Measurements from ENCODE around the gene GRK3. TPM values are rescaled to one million over a fixed set of nuclear protein-coding genes. Genes with fewer than 3 reads are reported as not detected.
"Not testable (repeated sequence)": the region's sequence is repeated elsewhere in the genome, so short reads cannot be mapped to it uniquely, and the experiment has no call there.

Gene GRK3
- total and polyA plus RNA-seq, 12 donors = 0.97 to 9.0 (median 5.2) TPM

- H3K27ac ChIP-seq = peak overlapping the region in 6 of 10 donors; percentile 15 to 83 (median 66)
- 32 to 39% methylated on average over 10 of the region's 10 CpGs for WGBS, 2 donors
- not testable (repeated sequence) for DNase-seq, H3K36me3 ChIP-seq, H3K9me3 ChIP-seq, H3K27me3 ChIP-seq, ATAC-seq
- H3K4me1 ChIP-seq = peaks cover 0 to 47% (median 28%) of the 10 kb centered on the region in 9 donors
- intact Hi-C loops (cut with DNase I) = loop anchor here in 2 of 10 donors (10.0 kb wide), 2 partner anchors 102 to 132 kb away; no protein-coding TSS in a partner anchor
- H3K4me3 ChIP-seq = peak overlapping the region in 6 of 10 donors; percentile 62 to 93 (median 89)
Observed at GRCh38 chr22:25562966-25563760, 1.3 kb upstream of the GRK3 start.

GRCh38 chr22:25563761-25564319, 635 bp upstream of the GRK3 start:
- WGBS, 2 donors = 4% methylated on average over 21 of the region's 21 CpGs
- DNase-seq (peak in 1 of 2 donors; percentile 12), ATAC-seq (peak; percentile 20 to 63 (median 33))
- intact Hi-C loops (cut with DNase I) = loop anchor here in 3 of 10 donors (1.0 to 10.0 kb wide), 3 partner anchors 42 to 131 kb away; no protein-coding TSS in a partner anchor
- Histone ChIP-seq H3K36me3 (no peaks in the 10 kb centered on the region), H3K4me3 (peak overlapping the region; percentile 21 to 95 (median 84)), H3K27me3 (peaks cover 0 to 8% (median 0%) of the 10 kb centered on the region in 7 donors), H3K4me1 (peaks cover 0 to 51% (median 28%) of the 10 kb centered on the region in 9 donors), H3K27ac (peak overlapping the region in 7 of 10 donors; percentile 15 to 83 (median 64)), H3K9me3 (no peaks in the 10 kb centered on the region)
- TF ChIP-seq CTCF (IDR thresholded peaks at IDR 0.05) = no peak

DNA sequence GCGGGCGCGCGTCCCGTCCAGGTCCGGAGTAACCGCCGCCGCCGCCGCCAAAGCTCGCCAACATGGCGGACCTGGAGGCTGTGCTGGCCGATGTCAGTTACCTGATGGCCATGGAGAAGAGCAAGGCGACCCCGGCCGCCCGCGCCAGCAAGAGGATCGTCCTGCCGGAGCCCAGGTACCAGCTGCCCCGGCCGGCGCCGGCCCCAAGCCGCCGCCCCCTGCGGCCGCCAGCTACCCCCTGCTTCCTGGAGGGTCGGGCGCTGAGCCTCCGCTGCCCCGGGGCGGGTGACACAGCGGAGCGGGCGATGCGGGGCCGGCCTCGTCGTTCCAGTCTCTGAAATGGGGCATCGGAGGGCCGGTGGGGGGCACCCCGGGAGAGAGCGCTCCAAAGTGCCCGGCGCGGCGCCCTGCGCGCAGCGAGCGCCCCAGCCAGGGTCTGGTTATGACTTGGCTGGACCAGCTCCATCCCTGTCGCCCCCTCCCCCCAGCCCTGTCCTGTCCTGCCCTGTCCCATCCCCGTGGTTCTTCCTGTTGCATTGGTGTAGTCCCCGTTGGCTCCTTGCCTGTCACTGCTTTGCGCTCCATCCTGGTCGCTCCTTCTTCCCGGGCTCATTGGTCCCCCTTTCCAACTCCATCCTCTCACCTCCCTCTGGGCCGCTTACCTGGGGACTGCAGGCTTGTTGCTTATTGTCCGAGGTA, 653 bp downstream of the GRK3 start:
- no peak for TF ChIP-seq CTCF (IDR thresholded peaks at IDR 0.05)
- intact Hi-C loops (cut with DNase I) = loop anchor here in 5 of 10 donors (1.0 to 10.0 kb wide), 5 partner anchors 43 to 137 kb away; no protein-coding TSS in a partner anchor
- peak in 3 of 8 donors; percentile 37 to 46 (median 38) for ATAC-seq

DNA sequence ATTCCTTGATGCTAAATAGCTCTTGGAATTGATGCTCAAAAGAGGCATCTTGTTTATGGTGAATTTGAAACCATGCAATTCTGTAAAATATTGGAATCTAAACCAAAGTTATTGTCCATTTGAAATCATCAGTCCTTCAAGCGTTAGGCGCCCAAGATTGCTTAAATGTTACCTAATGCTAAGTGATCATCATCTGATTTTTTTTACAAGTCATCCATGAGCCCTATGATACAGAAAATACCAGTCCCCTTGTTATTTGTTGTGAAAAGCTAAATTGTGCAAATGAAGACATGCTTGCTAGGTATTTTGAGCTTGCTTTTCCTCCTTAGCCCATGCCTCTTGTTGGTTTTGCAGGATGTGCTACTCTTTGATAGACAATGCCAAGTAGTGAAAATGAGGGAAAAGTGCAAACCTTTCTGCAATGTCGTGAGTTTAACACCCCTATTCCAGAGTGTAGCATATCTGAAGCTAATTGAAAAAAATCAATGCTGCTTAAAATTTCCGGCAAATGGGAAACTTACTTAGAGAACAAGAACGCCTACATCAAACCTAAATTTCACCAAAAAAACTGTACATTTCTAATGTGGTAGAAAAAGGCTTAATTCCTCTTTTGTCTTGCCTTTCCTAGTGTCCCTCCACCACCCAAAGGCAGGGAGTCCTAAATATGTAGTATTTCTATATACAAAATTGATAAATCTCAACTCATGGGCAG, 1.9 kb downstream of the GRK3 start:
- Histone ChIP-seq H3K27ac (peak overlapping the region in 2 of 10 donors; percentile 20 to 91), H3K4me1 (peaks cover 0 to 63% (median 28%) of the 10 kb centered on the region in 9 donors), H3K4me3 (peak overlapping the region in 8 of 10 donors; percentile 66 to 93 (median 89)), H3K36me3 (no peaks in the 10 kb centered on the region), H3K27me3 (peaks cover 0 to 8% (median 0%) of the 10 kb centered on the region in 7 donors), H3K9me3 (no peaks in the 10 kb centered on the region)
- 87 to 88% methylated on average over 5 of the region's 5 CpGs for WGBS, 2 donors
- ATAC-seq (no peak), DNase-seq (no peak)
- intact Hi-C loops (cut with DNase I) = loop anchor here in 5 of 10 donors (5.0 to 10.0 kb wide), 4 partner anchors 98 to 136 kb away; no protein-coding TSS in a partner anchor
- TF ChIP-seq CTCF (IDR thresholded peaks at IDR 0.05) = no peak

More for the DNA sequence above, 653 bp downstream of the GRK3 start:
- Histone ChIP-seq H3K9me3 (no peaks in the 10 kb centered on the region), H3K27ac (peak overlapping the region in 8 of 10 donors; percentile 3 to 91 (median 55)), H3K27me3 (peaks cover 0 to 8% (median 0%) of the 10 kb centered on the region in 7 donors), H3K4me3 (peak overlapping the region; percentile 64 to 95 (median 89)), H3K4me1 (peaks cover 0 to 56% (median 28%) of the 10 kb centered on the region in 9 donors), H3K36me3 (no peaks in the 10 kb centered on the region)
- DNase-seq = peak in 1 of 2 donors; percentile 30
- WGBS, 2 donors = 1% methylated on average over 43 to 57 of the region's 61 CpGs
